ENCODE results near the gene PREX1. TPM values are rescaled to one million over a fixed set of nuclear protein-coding genes. Genes with fewer than 3 reads are reported as not detected.

PREX1 gene
- total and polyA plus RNA-seq, 9 donors, result 3.8 to 13.6 (median 6.7) TPM

GRCh38 chr20:48728042-48728825 is 99.6 kb downstream of the PREX1 start:
- no peak overlapping the region for H3K27ac ChIP-seq
- 76 to 90% (median 76%) methylated on average over 9 of the region's 9 CpGs for WGBS, 3 donors
- no peak for DNase-seq
- no peaks in the 10 kb centered on the region for H3K9me3 ChIP-seq
- no peak overlapping the region for H3K4me3 ChIP-seq
- H3K4me1 ChIP-seq (ENCODE audit: insufficient read depth), result peaks cover 4% of the 10 kb centered on the region
- H3K27me3 ChIP-seq, result no peaks in the 10 kb centered on the region
- TF ChIP-seq POLR2A (IDR thresholded peaks at IDR 0.05), result no peak
- TF ChIP-seq CTCF (IDR thresholded peaks at IDR 0.05), result no peak
- no peak for TF ChIP-seq EP300 (IDR thresholded peaks at IDR 0.05)
- H3K36me3 ChIP-seq, result no peaks in the 10 kb centered on the region
- intact Hi-C loops (cut with DNase I), result no loop called here

GRCh38 chr20:48727226-48727625 is 100.6 kb downstream of the PREX1 start:
- intact Hi-C loops (cut with DNase I), result no loop called here
- TF ChIP-seq EP300 (IDR thresholded peaks at IDR 0.05), result no peak
- TF ChIP-seq POLR2A (IDR thresholded peaks at IDR 0.05), result no peak
- no peak for TF ChIP-seq CTCF (IDR thresholded peaks at IDR 0.05)
- Histone ChIP-seq H3K27ac (no peak overlapping the region), H3K9me3 (no peaks in the 10 kb centered on the region), H3K27me3 (no peaks in the 10 kb centered on the region), H3K36me3 (no peaks in the 10 kb centered on the region), H3K4me1 (ENCODE audit: insufficient read depth) (peaks cover 5% of the 10 kb centered on the region), H3K4me3 (no peak overlapping the region)
- DNase-seq, result no peak
- 65 to 82% (median 75%) methylated on average over 6 of the region's 6 CpGs for WGBS, 3 donors

- DNase-seq, result no peak
- intact Hi-C loops (cut with DNase I), result no loop called here
- no peaks in the 10 kb centered on the region for H3K9me3 ChIP-seq
- H3K4me3 ChIP-seq, result no peak overlapping the region
- H3K27me3 ChIP-seq, result no peaks in the 10 kb centered on the region
- H3K4me1 ChIP-seq (ENCODE audit: insufficient read depth), result peaks cover 6% of the 10 kb centered on the region
- TF ChIP-seq CTCF (IDR thresholded peaks at IDR 0.05), result no peak
- no peak for TF ChIP-seq POLR2A (IDR thresholded peaks at IDR 0.05)
- no peak for TF ChIP-seq EP300 (IDR thresholded peaks at IDR 0.05)
- no peak overlapping the region for H3K27ac ChIP-seq
- no peaks in the 10 kb centered on the region for H3K36me3 ChIP-seq
- 56 to 73% (median 69%) methylated on average over 3 of the region's 3 CpGs for WGBS, 3 donors
These were observed 102.2 kb downstream of the PREX1 start for GRCh38 chr20:48725555-48725991.

- TF ChIP-seq CTCF (IDR thresholded peaks at IDR 0.05) (no peak), EP300 (IDR thresholded peaks at IDR 0.05) (no peak), POLR2A (IDR thresholded peaks at IDR 0.05) (no peak)
- Histone ChIP-seq H3K9me3 (no peaks in the 10 kb centered on the region), H3K4me3 (no peak overlapping the region), H3K27ac (no peak overlapping the region), H3K36me3 (no peaks in the 10 kb centered on the region), H3K27me3 (no peaks in the 10 kb centered on the region), H3K4me1 (ENCODE audit: insufficient read depth) (peaks cover 6% of the 10 kb centered on the region)
- WGBS, 3 donors, result 82 to 87% (median 83%) methylated on average over 11 of the region's 11 CpGs
- DNase-seq, result no peak
- intact Hi-C loops (cut with DNase I), result no loop called here
These were observed 102.8 kb downstream of the PREX1 start for GRCh38 chr20:48724891-48725554.

Measured in ovary (tissue), 9 donors.